GM19395 (cell line): ENCODE measurements around the gene NTM.
"Not testable (repeated sequence)": the region's sequence is repeated elsewhere in the genome, so short reads cannot be mapped to it uniquely, and the experiment has no call there.

Experiments
- ATAC-seq: cut with Tn5 transposase; IDR thresholded peaks from one replicate; pipeline ENCODE4 v1.9.1; 2021; ENCODE audit warnings: mild to moderate bottlenecking, moderate library complexity; ENCODE audit not compliant: unreplicated experiment

The NTM gene

GRCh38 chr11:132347156-132348090 is 977.0 kb downstream of the NTM start:
- ATAC-seq, result no peak

GRCh38 chr11:132349811-132350733 is 979.7 kb downstream of the NTM start:
- no peak for ATAC-seq

- ATAC-seq, result no peak
These were observed 980.6 kb downstream of the NTM start for GRCh38 chr11:132351050-132351449.

GRCh38 chr11:132352497-132352896 is 982.1 kb downstream of the NTM start:
- no peak for ATAC-seq

GRCh38 chr11:132353255-132353654 is 982.8 kb downstream of the NTM start:
- no peak for ATAC-seq

GRCh38 chr11:132357811-132358572 is 987.6 kb downstream of the NTM start:
- peak; percentile 74 for ATAC-seq

DNA sequence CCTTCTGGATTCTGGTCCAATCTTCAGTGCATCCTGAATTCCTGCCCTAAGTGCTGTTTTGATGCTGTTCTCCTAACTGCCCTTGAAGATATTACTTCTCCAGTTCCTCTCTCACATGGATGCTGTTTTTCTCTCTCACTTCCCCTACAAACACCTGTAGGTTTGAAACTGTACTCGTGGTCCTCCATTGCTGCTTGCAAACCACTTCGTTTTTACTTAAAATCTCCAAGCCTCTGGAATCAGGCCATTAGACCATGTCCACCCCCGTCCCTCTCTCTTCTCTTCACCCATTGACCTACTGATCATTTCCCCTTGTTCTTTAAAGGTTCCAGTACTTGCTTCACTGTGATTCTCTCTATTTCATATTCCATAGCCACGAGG is 988.1 kb downstream of the NTM start:
- peak; percentile 71 for ATAC-seq

GRCh38 chr11:132361011-132361550 is 990.7 kb downstream of the NTM start:
- no peak for ATAC-seq

DNA sequence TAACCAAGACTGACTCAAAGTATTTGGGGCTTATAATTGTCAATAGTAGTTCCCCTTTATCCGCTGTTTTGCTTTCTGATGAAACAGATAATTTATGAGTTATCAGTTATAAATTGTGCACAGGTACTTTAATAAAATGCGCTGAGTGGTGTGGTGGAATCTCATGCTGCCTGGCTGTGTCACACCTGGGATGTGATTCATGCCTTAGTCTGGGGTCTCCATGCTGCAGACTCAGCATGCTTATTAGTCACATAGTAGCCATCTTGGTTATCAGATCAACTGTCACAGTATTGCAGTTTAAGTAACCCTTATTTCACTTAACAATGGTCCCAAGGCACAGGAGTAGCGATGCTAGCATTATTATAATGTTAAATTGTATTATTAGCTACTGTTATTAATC is 995.2 kb downstream of the NTM start:
- no peak for ATAC-seq

DNA sequence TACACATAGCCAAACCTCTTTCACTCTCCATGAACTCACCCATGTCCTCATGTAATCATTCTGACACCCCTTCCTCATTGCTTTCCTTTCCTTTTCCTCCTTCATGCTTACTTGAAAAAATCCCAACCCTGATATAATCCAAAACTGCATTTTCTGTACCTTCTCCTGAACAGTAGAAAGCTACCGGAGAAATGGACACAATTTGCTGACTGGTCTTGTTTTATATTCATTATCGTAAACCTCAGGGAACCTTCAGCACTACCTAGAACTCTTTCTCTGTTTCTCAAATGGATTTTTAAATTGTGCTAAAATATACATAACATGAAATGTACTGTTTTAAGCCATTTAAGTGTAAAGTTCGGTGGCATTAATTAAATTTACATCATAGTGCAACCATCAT is 996.9 kb downstream of the NTM start:
- no peak for ATAC-seq

DNA sequence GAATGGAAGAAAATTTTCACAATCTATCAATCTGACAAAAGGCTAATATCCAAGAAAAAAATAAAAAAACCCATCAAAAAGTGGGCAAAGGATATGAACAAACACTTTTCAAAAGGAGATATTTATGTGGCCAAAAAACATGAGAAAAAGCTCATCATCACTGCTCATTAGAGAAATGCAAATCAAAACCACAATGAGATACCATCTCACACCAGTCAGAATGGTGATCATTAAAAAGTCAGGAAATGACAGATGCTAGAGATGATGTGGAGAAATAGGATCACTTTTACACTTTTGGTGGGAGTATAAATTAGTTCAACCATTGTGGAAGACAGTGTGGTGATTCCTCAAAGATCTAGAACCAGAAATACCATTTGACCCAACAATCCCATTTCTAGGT is 999.7 kb downstream of the NTM start:
- not testable (repeated sequence) for ATAC-seq

DNA sequence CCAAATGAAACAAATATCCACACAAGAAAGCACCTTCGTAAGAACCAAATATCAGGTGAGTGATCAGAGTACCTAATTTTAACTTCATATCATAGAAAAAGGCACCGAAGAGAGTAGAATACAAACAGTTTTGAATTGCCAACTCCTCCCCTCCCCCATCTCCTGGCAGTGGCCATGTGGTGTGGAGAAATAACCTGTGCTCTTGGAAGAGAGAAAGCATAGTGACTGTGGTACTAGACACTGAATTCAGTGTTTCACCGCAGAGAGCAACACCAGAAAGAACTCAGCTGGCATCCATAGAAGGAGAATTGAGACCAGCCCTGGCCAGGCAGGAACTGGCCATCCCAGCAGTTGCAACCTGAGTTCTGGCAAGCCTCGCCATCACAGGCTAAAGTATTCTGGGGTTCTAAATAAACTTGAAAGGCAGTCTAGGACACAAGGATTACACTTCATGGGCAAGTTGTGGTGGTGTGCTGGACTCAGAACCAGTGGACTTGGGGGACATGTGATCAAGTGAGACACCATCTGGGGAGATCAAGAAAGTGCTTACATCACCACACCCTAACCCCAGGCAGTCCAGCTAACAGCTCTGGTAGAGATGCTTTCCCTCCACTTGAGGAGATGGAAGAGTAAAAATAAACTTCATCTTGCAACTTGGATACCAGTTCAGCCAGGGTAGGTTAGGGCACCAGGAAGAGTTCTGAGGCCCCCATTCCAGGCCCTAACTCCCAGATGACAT is 1003.2 kb downstream of the NTM start:
- ATAC-seq, result no peak

DNA sequence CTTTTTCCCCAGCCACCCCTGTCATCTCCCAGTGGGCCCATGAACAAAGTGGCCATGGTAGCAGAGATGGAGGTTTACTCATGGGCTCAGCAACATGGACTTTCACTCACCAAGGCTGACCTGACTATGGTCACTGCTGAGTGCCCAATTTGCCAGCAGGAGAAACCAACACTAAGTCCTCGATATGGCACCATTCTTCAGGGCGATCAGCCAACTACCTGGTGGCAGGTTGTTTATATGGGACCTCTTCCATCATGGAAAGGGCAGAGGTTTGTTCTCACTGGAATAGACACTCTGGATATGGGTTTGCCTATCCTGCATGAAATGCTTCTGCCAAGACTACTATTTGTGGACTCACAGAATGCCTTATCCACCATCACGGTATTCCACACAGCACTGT is 1009.1 kb downstream of the NTM start:
- no peak for ATAC-seq
